H1 (cell line): ENCODE data around the gene PLEKHN1. TPM values are rescaled to one million over a fixed set of nuclear protein-coding genes. Genes with fewer than 3 reads are reported as not detected.

ENCODE experiments used
- ASH2L ChIP-seq: fragments of 200-600, 300-600 bp; sonication (generic); IDR thresholded peaks from one replicate; pipeline ENCODE4 v1.7.1; 2017; ENCODE audit warnings: low read length
- CREB1 ChIP-seq: IDR thresholded peaks from 2 replicates; pipeline ENCODE4 v1.6.1; 2012; ENCODE audit warnings: inconsistent platforms
- JUN ChIP-seq: IDR thresholded peaks from 2 replicates; pipeline ENCODE4 v1.6.1; 2011; ENCODE audit warnings: low read depth, mild to moderate bottlenecking, improper control_type of control experiment, low read length
- KDM5A ChIP-seq: fragments of 200-600 bp; IDR thresholded peaks from 2 replicates; pipeline ENCODE4 v1.7.1; 2012; ENCODE audit warnings: mild to moderate bottlenecking, low read length, inconsistent platforms, mixed read lengths
- NANOG ChIP-seq: IDR thresholded peaks from 2 replicates; pipeline ENCODE4 v1.6.1; 2011; ENCODE audit warnings: low read length, low read depth, mild to moderate bottlenecking, inconsistent platforms; ENCODE audit not compliant: insufficient read depth, poor library complexity, severe bottlenecking
- PHF8 ChIP-seq: fragments of 200-600 bp; sonication (generic); conservative IDR thresholded peaks from 2 replicates; pipeline ENCODE4 v1.7.1; 2012; ENCODE audit warnings: low read depth, mild to moderate bottlenecking, inconsistent platforms, low read length, moderate library complexity
- SIRT6 ChIP-seq: IDR thresholded peaks from one replicate; pipeline ENCODE4 v1.7.1; 2012; ENCODE audit warnings: low read length, inconsistent platforms
- SP1 ChIP-seq: IDR thresholded peaks from 2 replicates; pipeline ENCODE4 v1.6.1; 2011; ENCODE audit warnings: low read depth, low read length
- SRF ChIP-seq: IDR thresholded peaks from 2 replicates; pipeline ENCODE4 v1.6.1; 2011; ENCODE audit warnings: mild to moderate bottlenecking, low read depth, low read length, moderate library complexity
- polyA plus RNA-seq, 7 experiments: library from polyadenylated mRNA; depleted of rRNA in 3 of 7; stranded (reverse) in 5 of 7; unstranded in 2 of 7; fragments of >200 nt in 5 of 7; fragments of 200-250 nt in 2 of 7; gene quantifications; 1 replicate in 5 of 7; 2 replicates in 1 of 7; 4 replicates in 1 of 7; pipeline versions ENCODE4 v1.2.1 to v1.2.3, GENCODE V29; 2011 to 2013; ENCODE audit warnings: missing spikeins in 2 of 7, mixed read lengths in 2 of 7
- total RNA-seq: library from RNA; stranded (reverse); fragmentation: NEBNext Ultra II Directional; extraction: Animal tissue kit (Norgen Biotek cat#: 25700); gene quantifications from 2 replicates; pipeline ENCODE4 v1.2.1, GENCODE V29; 2021
- TF ChIP-seq, protein P1 (sequence below): IDR thresholded peaks from 2 replicates; pipeline ENCODE4 v1.6.1; 2012; ENCODE audit warnings: inconsistent platforms

PLEKHN1 gene
- total and polyA plus RNA-seq, 2 of the 8 experiments (the other 6 are each of a cell fraction or from before 2014, with no cell fraction given), result 0.39 to 1.5 TPM

DNA sequence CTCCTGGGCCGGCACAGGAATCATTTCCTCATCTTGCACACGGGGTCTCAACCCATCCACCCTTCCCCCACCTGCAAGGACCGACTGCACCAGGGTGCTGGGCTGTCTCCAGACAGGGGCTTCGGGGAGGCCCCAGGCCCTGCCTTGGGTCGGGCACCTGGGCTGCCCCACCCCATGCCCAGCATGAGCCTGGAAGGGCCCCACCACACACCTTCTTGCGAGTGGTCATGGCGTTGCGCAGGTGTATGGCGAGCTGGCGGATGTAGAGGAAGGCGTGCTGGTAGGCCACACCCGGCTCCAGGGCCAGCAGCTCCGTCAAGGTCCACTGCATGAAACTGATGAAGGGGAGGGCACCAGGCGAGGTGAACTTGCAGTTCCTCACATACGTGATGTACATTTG is 14.1 kb upstream of the PLEKHN1 start (continued):
- TF ChIP-seq NANOG (no peak), SP1 (no peak), SRF (no peak), ASH2L (no peak), SIRT6 (no peak), CREB1 (no peak), PHF8 (no peak), KDM5A (no peak), JUN (no peak)
- TF ChIP-seq, protein P1, sequence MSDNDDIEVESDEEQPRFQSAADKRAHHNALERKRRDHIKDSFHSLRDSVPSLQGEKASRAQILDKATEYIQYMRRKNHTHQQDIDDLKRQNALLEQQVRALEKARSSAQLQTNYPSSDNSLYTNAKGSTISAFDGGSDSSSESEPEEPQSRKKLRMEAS, result no peak
